Neural cell (in vitro differentiated cells): ENCODE measurements around the gene ZFYVE28. TPM values are rescaled to one million over a fixed set of nuclear protein-coding genes. Genes with fewer than 3 reads are reported as not detected.
"Not testable (repeated sequence)": the region's sequence is repeated elsewhere in the genome, so short reads cannot be mapped to it uniquely, and the experiment has no call there.

ENCODE experiments used
- H2AFZ ChIP-seq: fragments of 200-600, 300-800 bp; sonication (generic), shearing (Covaris generic); 2 replicates; pipeline ENCODE4 v1.6.0; 2014; ENCODE audit warnings: low read depth, mild to moderate bottlenecking, antibody characterized with exemption, low read length, moderate library complexity
- H3F3A ChIP-seq: fragments of 200-600 bp; shearing (Covaris generic); 2 replicates; pipeline ENCODE4 v1.6.1; 2016; ENCODE audit warnings: mild to moderate bottlenecking, moderate library complexity, mixed read lengths, antibody characterized with exemption, low read length; ENCODE audit not compliant: insufficient read depth, poor library complexity, severe bottlenecking
- H3K27ac ChIP-seq: fragments of 200-600, 300-800 bp; sonication (generic), shearing (Covaris generic); 2 replicates; pipeline ENCODE4 v1.5.1; 2014; ENCODE audit warnings: mild to moderate bottlenecking, low read length, moderate library complexity
- H3K27me3 ChIP-seq: fragments of 300-800, 200-600 bp; sonication (generic), shearing (Covaris generic); 2 replicates; pipeline ENCODE4 v1.6.0; 2014; ENCODE audit warnings: mild to moderate bottlenecking, low read depth, low read length, moderate library complexity; ENCODE audit not compliant: insufficient read depth
- H3K36me3 ChIP-seq: fragments of 300-800, 200-600 bp; sonication (generic), shearing (Covaris generic); 2 replicates; pipeline ENCODE4 v1.5.1; 2014; ENCODE audit warnings: mild to moderate bottlenecking, antibody characterized with exemption, low read length, moderate library complexity; ENCODE audit not compliant: insufficient read depth
- H3K4me2 ChIP-seq: fragments of 300-800, 200-600 bp; sonication (generic), shearing (Covaris generic); 2 replicates; pipeline ENCODE4 v1.6.0; 2014; ENCODE audit warnings: mild to moderate bottlenecking, low read length
- H3K4me3 ChIP-seq: fragments of 300-800, 200-600 bp; sonication (generic), shearing (Covaris generic); 2 replicates; pipeline ENCODE4 v1.5.1; 2014; ENCODE audit warnings: mild to moderate bottlenecking, low read length, moderate library complexity
- H3K79me2 ChIP-seq: fragments of 200-600 bp; shearing (Covaris generic); replicated peaks from 2 replicates; pipeline ENCODE4 v1.6.0; 2014; ENCODE audit warnings: mild to moderate bottlenecking, low read length, moderate library complexity; ENCODE audit not compliant: insufficient read depth
- H3K9ac ChIP-seq: fragments of 300-800, 200-600 bp; sonication (generic), shearing (Covaris generic); 2 replicates; pipeline ENCODE4 v1.6.1; 2016; ENCODE audit warnings: mild to moderate bottlenecking, low read length, mixed read lengths
- H3K9me2 ChIP-seq: fragments of 200-600 bp; shearing (Covaris generic); 2 replicates; pipeline ENCODE4 v1.6.1; 2016; ENCODE audit warnings: mild to moderate bottlenecking, low read length, mixed read lengths; ENCODE audit not compliant: insufficient read depth
- H3K9me3 ChIP-seq: fragments of 200-600, 300-800 bp; sonication (generic), shearing (Covaris generic); 2 replicates; pipeline ENCODE4 v1.6.1; 2016; ENCODE audit warnings: mild to moderate bottlenecking, mixed run types, low read length, moderate library complexity, mixed read lengths
- H4K20me1 ChIP-seq: fragments of 200-600 bp; shearing (Covaris generic); 2 replicates; pipeline ENCODE4 v1.6.1; 2016; ENCODE audit warnings: mild to moderate bottlenecking, mixed run types; ENCODE audit not compliant: insufficient read depth
- CTCF ChIP-seq: fragments of 450-650 bp; IDR thresholded peaks from 2 replicates; pipeline ENCODE4 v1.5.1; 2014; ENCODE audit warnings: antibody characterized with exemption, mild to moderate bottlenecking, moderate library complexity; ENCODE audit not compliant: poor library complexity, severe bottlenecking
- EP300 ChIP-seq: fragments of 450-650 bp; conservative IDR thresholded peaks from 2 replicates; pipeline ENCODE4 v1.6.1; 2014; ENCODE audit warnings: antibody characterized with exemption, mild to moderate bottlenecking, moderate library complexity; ENCODE audit not compliant: poor library complexity, severe bottlenecking
- EZH2 ChIP-seq: fragments of 200-600, 300-800 bp; shearing (Covaris generic), sonication (generic); IDR thresholded peaks from 2 replicates; pipeline ENCODE4 v1.6.1; 2014; ENCODE audit warnings: antibody characterized with exemption, low read length, borderline replicate concordance, mild to moderate bottlenecking; ENCODE audit not compliant: insufficient read depth, poor library complexity, severe bottlenecking
- MXI1 ChIP-seq: fragments of 450-650 bp; conservative IDR thresholded peaks from 2 replicates; pipeline ENCODE4 v1.6.1; 2014; ENCODE audit warnings: antibody characterized with exemption, mild to moderate bottlenecking; ENCODE audit not compliant: poor library complexity, severe bottlenecking
- POLR2AphosphoS5 ChIP-seq: IDR thresholded peaks from 2 replicates; pipeline ENCODE4 v1.6.1; 2012
- RAD21 ChIP-seq: fragments of 450-650 bp; conservative IDR thresholded peaks from 2 replicates; pipeline ENCODE4 v1.6.1; 2014; ENCODE audit warnings: antibody characterized with exemption, mild to moderate bottlenecking, moderate library complexity
- REST ChIP-seq: IDR thresholded peaks from 2 replicates; pipeline ENCODE4 v1.6.1; 2012; ENCODE audit warnings: borderline replicate concordance
- SMC3 ChIP-seq: fragments of 450-650 bp; conservative IDR thresholded peaks from 2 replicates; pipeline ENCODE4 v1.6.1; 2014; ENCODE audit warnings: antibody characterized with exemption, mild to moderate bottlenecking, moderate library complexity; ENCODE audit not compliant: poor library complexity
- TAF1 ChIP-seq: IDR thresholded peaks from 2 replicates; pipeline ENCODE4 v1.6.1; 2012; ENCODE audit warnings: low read depth
- polyA plus RNA-seq: library from polyadenylated mRNA; depleted of rRNA; stranded (reverse); fragments of >200 nt; gene quantifications from 2 replicates; pipeline ENCODE4 v1.2.3, GENCODE V29; 2014

Gene ZFYVE28
- polyA plus RNA-seq, 1 donor from 2014 or later, result 2.4 TPM

GRCh38 chr4:2275546-2276251, 142.7 kb downstream of the ZFYVE28 start:
- Histone ChIP-seq H3K27me3 (no peaks in the 10 kb centered on the region), H3K9me2 (no peaks in the 10 kb centered on the region), H2AFZ (no peak overlapping the region), H3K27ac (no peak overlapping the region), H4K20me1 (no peaks in the 10 kb centered on the region), H3K4me3 (no peak overlapping the region), H3K36me3 (no peaks in the 10 kb centered on the region), H3K9me3 (no peaks in the 10 kb centered on the region), H3K9ac (no peak overlapping the region), H3F3A (no peaks in the 10 kb centered on the region), H3K79me2 (no peaks in the 10 kb centered on the region), H3K4me2 (no peak overlapping the region)
- TF ChIP-seq POLR2AphosphoS5 (no peak), SMC3 (no peak)

- H3K9ac ChIP-seq, H3K4me2 ChIP-seq, H3K27ac ChIP-seq, H4K20me1 ChIP-seq, H3K9me3 ChIP-seq, H3K79me2 ChIP-seq, H3F3A ChIP-seq, H3K36me3 ChIP-seq, H2AFZ ChIP-seq, H3K9me2 ChIP-seq, H3K27me3 ChIP-seq, H3K4me3 ChIP-seq: not testable (repeated sequence)
Measured at GRCh38 chr4:2275044-2275397, 143.4 kb downstream of the ZFYVE28 start.

- Histone ChIP-seq H2AFZ (no peak overlapping the region), H3F3A (no peaks in the 10 kb centered on the region), H3K9me3 (no peaks in the 10 kb centered on the region), H3K9me2 (no peaks in the 10 kb centered on the region), H3K79me2 (no peaks in the 10 kb centered on the region), H3K27ac (no peak overlapping the region), H3K4me3 (no peak overlapping the region), H4K20me1 (no peaks in the 10 kb centered on the region), H3K36me3 (no peaks in the 10 kb centered on the region), H3K4me2 (no peak overlapping the region), H3K9ac (no peak overlapping the region), H3K27me3 (no peaks in the 10 kb centered on the region)
- no peak for TF ChIP-seq SMC3
Measured at GRCh38 chr4:2274320-2275043, 144.0 kb downstream of the ZFYVE28 start.

- Histone ChIP-seq H3K79me2 (no peaks in the 10 kb centered on the region), H3K4me2 (no peak overlapping the region), H3K4me3 (no peak overlapping the region), H4K20me1 (no peaks in the 10 kb centered on the region), H3K36me3 (no peaks in the 10 kb centered on the region), H3F3A (no peaks in the 10 kb centered on the region), H3K9me2 (no peaks in the 10 kb centered on the region), H2AFZ (no peak overlapping the region), H3K9me3 (no peaks in the 10 kb centered on the region), H3K27ac (no peak overlapping the region), H3K27me3 (no peaks in the 10 kb centered on the region), H3K9ac (no peak overlapping the region)
- no peak for TF ChIP-seq RAD21
- no peak for TF ChIP-seq REST
- no peak for TF ChIP-seq POLR2AphosphoS5
- no peak for TF ChIP-seq CTCF
- TF ChIP-seq TAF1, result no peak
- no peak for TF ChIP-seq EP300
- TF ChIP-seq SMC3, result no peak
- no peak for TF ChIP-seq MXI1
- no peak for TF ChIP-seq EZH2
Measured at GRCh38 chr4:2273657-2274319, 144.7 kb downstream of the ZFYVE28 start.
